IPS-NIHi7 (cell line): Measurements from ENCODE around the gene BRAT1.
"Not testable (repeated sequence)": the region's sequence is repeated elsewhere in the genome, so short reads cannot be mapped to it uniquely, and the experiment has no call there.

Source experiments
- DNase-seq: peaks from one replicate; pipeline ENCODE4 v3.0.0; 2012; ENCODE audit warnings: mixed read lengths; ENCODE audit errors: extremely low spot score

BRAT1 gene

GRCh38 chr7:2583798-2584580, 28.7 kb upstream of the BRAT1 start:
- no peak for DNase-seq

DNA sequence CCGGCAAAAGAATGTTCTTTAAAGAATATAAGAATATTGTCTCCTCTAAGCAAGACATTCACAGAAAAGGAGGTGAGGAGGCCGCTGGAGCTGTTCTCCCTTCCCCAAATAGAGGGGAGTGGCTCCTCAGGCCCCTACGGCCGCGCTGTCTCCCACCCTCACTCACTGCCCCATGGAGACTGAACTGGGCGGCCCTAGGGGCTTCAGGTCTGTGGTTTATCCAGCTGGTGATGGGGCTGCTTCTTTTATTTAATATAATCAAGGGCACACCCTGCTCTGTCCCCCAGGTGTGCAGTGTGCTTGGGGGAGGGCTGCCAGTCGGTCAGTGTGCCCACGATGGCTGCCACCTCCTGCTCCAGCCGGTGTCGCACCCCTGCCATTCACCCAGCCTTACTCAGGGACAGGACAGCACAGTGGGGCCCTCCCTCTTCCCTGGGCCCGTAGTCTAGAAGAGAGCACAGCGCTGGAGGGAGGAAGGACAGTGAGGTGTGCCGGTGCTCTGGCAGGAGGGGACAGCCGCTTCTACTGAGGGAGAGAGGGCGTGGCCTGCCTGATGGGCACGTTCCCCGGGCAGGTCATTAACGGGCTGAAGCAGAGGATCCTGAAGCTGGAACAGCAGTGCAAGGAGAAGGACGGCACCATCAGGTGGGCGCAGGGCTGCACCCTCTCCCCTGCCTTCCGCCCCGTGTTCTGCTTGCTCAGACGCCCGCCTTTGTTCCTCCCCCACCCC, 26.8 kb upstream of the BRAT1 start:
- no peak for DNase-seq

GRCh38 chr7:2580636-2581035, 25.3 kb upstream of the BRAT1 start:
- DNase-seq, result no peak

GRCh38 chr7:2577914-2578680, 22.8 kb upstream of the BRAT1 start:
- DNase-seq, result no peak

DNA sequence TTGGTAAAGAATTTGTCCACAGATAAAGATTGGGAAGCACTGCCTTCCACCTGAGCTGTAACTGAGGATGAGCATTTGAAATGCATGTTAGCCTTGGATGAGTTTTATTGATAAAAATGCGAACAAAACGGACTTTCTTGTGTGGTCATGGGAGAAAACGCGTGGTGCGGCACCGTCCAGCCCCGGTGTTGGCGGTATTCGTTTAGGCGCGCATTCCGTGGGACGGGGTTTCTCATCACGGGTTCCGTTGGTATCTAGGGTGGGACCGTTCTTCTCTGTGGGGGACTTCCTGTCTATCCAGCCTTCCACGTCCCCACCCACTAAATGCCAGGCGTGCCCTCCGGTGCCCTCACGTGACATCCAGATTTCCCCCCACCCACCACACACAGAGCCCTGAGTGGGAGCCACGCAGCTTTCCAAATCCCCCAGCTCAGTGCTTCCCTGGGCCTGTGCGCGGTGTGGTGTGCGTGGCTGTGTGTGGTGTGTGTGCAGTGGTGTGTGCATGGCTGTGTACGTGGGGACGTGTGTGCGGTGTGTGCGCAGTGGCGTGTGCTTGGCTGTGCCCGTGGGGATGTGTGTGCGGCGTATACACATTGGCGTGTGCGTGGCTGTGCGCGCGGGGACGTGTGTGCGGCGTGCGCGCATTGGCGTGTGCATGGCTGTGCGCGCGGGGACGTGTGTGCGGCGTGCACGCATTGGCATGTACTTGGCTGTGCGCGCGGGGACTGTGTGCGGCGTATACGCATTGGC, 21.6 kb upstream of the BRAT1 start:
- DNase-seq, result no peak

DNA sequence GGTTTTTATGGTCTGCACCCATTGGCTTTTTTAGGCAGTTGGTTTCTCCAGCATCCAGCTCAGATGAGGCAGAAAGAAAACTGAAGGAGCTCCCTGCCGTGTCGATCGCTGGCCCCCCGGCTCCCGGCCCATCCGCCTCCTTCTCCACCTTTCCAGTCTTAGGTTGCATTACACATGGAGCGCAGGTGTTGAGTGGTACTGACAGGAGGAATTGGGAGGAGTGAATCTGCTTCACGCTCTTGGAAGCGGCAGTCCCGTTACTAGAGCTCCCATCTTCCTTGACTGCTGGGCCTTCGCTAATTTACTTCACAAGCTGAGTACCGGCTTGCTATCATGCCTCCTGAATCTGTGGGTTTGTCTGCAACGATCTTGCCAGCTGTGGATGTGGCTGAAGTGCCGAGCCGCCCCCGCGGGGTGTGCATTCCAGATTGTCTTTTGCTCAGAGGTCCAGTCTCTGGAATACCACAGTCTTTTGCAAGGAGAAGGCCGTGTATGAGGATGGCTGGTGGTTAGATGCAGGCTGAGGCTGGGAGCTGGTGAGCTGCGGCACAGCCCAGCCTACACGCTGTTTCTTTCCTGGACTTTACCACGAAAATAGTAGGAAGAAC, 20.5 kb upstream of the BRAT1 start:
- no peak for DNase-seq

DNA sequence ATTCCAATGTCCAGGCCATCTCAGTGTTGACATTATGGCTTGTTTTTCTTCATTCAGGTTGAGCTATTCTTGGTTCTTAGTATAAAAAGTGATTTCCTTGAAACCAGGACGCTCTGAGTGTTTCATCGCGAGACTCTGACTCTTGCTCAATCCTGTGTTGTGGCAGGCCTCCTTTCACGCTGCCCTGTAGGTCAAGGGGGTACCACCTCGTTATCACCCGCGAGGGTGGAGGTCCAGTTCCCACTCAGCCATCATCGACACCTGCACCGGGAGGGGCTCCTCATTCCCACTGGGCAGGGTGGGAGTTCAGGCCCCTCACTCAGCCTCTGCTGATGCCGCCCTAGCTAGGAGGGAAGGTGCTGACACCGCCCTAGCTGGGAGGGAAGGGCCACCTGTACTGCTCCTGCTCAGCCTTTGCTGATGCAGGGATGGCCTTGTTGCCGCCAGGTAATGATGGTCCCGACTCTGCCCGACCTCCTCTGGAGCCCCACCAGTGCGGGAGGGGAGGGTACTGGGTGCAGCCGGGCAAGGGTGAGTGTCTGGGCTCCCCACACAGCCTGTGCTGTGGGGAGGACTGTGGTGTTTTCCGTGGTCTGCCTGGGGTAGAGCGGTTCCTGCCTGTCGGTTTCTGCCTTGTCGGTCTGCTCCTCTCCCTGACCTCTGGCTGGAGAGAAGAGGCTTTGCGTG, 19.9 kb upstream of the BRAT1 start:
- DNase-seq, result no peak

DNA sequence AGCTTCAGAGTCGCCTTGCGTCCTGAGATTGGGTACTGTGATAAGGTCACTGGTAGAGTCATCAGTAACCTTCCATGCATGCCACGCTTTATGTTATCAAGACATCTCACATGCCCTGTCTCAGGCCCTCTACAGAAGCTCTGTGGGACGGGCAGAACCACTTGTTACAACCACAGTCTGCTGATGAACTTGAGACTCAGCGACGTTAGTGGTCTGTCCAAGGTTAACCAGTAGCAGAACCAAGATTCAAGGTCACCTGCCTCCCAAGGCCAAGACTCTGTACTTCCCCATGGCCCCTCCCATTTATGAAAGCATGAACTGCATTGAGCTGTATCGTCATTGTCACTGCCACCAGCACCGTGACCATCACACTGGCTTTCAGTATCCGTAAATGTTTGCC, 18.4 kb upstream of the BRAT1 start:
- DNase-seq, result no peak

DNA sequence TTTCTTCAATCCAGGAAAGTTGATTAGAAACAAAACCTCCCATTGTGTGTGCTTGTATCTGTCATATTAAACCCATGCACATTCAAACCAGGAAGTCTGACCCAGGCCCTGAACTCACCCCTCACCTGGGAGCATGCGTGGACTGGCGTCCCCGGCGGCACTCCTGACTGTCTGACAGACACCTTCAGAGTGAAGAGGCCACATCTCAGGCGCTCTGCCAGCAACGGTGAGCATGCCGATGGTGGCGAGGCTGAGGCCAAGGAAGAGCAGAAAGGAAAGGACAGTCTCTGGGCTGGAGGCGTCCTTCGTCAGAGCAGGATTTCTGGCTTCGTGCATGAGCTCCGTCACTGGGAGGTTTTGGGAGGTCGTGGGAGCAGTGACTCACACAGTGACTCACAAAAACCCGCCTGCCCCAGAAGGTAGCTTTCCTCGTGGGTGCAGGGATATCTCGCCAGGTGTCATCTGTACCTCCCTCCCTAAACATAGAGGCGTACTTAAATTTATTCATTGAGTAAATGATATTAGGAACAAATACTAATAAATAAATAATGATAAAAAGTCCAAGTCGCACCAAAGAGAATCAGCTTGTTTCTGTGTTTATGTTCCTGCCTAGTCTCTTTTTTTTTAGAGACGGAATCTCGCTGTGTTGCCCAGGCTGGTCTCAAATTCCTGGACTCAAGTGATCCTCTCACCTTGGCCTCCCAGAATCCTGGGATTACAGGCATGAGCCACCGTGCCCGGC, 16.9 kb upstream of the BRAT1 start:
- DNase-seq, result no peak

DNA sequence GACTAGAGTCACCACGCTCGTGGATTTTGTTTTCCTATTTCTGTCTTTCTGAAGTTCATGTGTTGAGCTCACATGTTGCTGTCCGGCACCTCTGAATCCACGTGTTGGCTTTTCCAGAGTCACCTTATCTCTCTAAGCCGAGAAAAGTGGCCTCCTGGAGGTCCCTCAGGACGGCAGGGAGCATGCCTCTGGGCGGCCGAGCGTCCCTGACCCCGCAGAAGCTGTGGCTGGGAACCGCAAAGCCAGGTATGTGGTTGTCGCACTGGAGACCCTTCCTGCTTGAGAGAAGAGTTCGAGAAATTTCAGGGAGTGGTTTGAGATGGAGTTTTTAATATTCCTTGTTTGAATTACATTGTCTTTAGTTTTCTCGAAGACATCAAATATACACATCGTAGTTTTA, 16.1 kb upstream of the BRAT1 start:
- DNase-seq, result no peak

- no peak for DNase-seq
Observed at GRCh38 chr7:2570021-2570420, 14.7 kb upstream of the BRAT1 start.

- DNase-seq, result no peak
Observed at GRCh38 chr7:2569421-2569820, 14.1 kb upstream of the BRAT1 start.

DNA sequence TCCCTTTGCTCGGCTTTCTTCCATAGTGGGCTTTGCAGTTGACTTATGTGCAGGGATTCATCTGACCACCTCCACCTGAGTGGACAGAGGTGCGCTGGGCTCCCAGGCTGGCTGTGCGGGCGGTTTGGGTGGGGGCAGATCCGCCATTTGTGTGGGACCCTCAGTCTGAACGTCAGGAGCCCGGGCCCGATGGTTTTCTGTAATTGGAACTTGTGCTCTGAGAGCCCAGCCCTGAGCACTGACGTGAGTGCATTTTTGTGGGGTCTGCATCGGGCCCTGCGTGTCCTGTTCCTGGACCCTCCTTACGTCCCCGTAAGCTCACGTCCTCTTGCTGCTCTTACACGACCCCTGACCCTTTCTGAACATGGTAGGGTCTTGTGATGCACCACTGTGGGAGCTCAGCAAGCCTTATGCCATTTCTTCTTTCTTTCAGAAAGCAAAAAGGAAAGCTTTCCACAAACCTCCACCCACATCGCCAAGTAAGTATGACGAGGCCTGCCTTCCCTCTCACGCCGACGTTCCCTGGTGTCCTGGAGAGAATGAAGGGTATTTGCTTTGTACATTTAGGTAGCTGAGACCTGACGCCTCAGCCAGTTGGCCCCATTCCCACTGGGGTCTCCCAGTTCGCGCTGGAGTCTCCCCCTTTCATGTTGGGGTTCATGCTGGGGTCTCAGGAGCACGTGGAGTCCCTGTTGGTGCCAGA, 13.3 kb upstream of the BRAT1 start:
- DNase-seq, result no peak

- DNase-seq, result peak; percentile 65
Observed at GRCh38 chr7:2567679-2568278, 12.5 kb upstream of the BRAT1 start.

- DNase-seq, result no peak
Observed at GRCh38 chr7:2566890-2567678, 11.8 kb upstream of the BRAT1 start.

- DNase-seq, result no peak
Observed at GRCh38 chr7:2566348-2566889, 11.1 kb upstream of the BRAT1 start.

DNA sequence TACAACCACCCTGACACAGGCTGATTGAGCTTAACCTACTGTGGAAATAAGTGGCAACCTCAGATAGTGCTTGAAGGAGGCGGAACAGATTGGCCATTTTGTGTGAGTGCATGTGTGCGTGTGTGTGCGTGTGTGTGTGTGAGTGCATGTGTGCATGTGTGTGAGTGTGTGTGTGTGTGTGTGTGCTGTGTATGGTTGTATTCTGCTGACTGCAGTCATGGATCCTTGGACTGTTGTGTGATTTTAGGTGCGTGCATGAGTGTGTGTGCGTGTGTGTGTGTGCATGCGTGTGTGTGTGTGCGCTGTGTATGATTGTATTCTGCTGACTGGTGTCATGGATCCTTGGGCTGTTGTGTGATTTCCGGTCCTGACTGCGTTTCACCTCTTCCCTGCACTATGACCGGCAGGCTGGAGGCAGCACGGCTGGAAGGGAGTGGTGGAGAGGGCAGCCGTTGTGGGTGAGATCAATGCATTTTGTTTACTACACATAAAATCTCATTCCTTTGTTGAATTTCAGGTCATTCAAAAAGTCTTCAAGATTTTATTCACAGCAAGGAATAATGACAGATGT, 9.7 kb upstream of the BRAT1 start:
- DNase-seq, result no peak

DNA sequence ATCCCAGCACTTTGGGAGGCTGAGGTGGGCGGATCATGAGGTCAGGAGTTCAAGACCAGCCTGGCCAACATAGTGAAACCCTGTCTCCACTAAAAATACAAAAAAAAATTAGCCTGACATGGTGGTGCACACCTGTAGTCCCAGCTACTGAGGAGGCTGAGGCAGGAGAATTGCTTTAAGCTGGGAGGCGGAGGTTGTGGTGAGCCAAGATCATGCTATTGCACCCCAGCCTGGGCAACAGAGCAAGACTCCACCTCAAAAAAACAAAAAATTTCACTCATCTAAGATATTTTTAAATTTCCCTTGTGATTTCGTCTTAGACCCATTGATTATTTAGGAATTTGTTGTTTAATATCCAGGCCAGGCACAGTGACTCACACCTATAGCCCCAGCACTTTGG, 8.6 kb upstream of the BRAT1 start:
- DNase-seq, result not testable (repeated sequence)
